Measurements from ENCODE around the gene APOBEC3B.
"Not testable (repeated sequence)": the region's sequence is repeated elsewhere in the genome, so short reads cannot be mapped to it uniquely, and the experiment has no call there.

The APOBEC3B gene

GRCh38 chr22:39031434-39032295, 49.5 kb downstream of the APOBEC3B start:
- not testable (repeated sequence) for DNase-seq (ENCODE audit: low read depth in 2 of 2)

GRCh38 chr22:39037071-39037470, 54.9 kb downstream of the APOBEC3B start:
- DNase-seq (ENCODE audit: low read depth in 2 of 2) = not testable (repeated sequence)

- no peak for DNase-seq (ENCODE audit: low read depth in 2 of 2)
These were observed 57.4 kb downstream of the APOBEC3B start for GRCh38 chr22:39039306-39040126.

GRCh38 chr22:39040155-39040537, 58.0 kb downstream of the APOBEC3B start:
- DNase-seq (ENCODE audit: low read depth in 2 of 2) = not testable (repeated sequence)

GRCh38 chr22:39040538-39041296, 58.6 kb downstream of the APOBEC3B start, which contains the start of gene APOBEC3F:
TSS of gene APOBEC3F (plus strand) at chr22:39040864. CDS start at chr22:39040961, 97 bp downstream.
- peak; percentile 32 to 42 for DNase-seq (ENCODE audit: low read depth in 2 of 2)

- DNase-seq (ENCODE audit: low read depth in 2 of 2) = no peak
These were observed 59.8 kb downstream of the APOBEC3B start for GRCh38 chr22:39041908-39042307.

All from stimulated activated CD8-positive, alpha-beta memory T cell treated with anti-CD3 and anti-CD28 coated beads, Interleukin-2, amount 100 ng/mL, for 1 hour (primary cell).